GM18508 (cell line): ENCODE data around the gene MKKS.
"Not testable (repeated sequence)": the region's sequence is repeated elsewhere in the genome, so short reads cannot be mapped to it uniquely, and the experiment has no call there.

Source experiments
- ATAC-seq: cut with Tn5 transposase; IDR thresholded peaks from one replicate; pipeline ENCODE4 v1.9.1; 2021; ENCODE audit warnings: moderate number of reproducible peaks; ENCODE audit not compliant: insufficient read depth, unreplicated experiment

MKKS gene

GRCh38 chr20:10417218-10417617 lies 16.8 kb downstream of the MKKS start:
- not testable (repeated sequence) for ATAC-seq

- no peak for ATAC-seq
Measured at GRCh38 chr20:10415013-10415650, 18.9 kb downstream of the MKKS start.

GRCh38 chr20:10412591-10413408 lies 21.2 kb downstream of the MKKS start:
- no peak for ATAC-seq

- no peak for ATAC-seq
Measured at GRCh38 chr20:10411673-10412072, 22.3 kb downstream of the MKKS start.

GRCh38 chr20:10408108-10408813 lies 25.8 kb downstream of the MKKS start:
- ATAC-seq: no peak

- ATAC-seq: no peak
Measured at GRCh38 chr20:10404959-10405530, 29.0 kb downstream of the MKKS start.

- ATAC-seq: no peak
Measured at GRCh38 chr20:10404023-10404628, 29.9 kb downstream of the MKKS start.

GRCh38 chr20:10402938-10403608 lies 30.9 kb downstream of the MKKS start:
- ATAC-seq: no peak

- ATAC-seq: no peak
Measured at GRCh38 chr20:10398834-10399369, 35.1 kb downstream of the MKKS start.

- ATAC-seq: not testable (repeated sequence)
Measured at GRCh38 chr20:10394752-10395151, 39.3 kb downstream of the MKKS start.

GRCh38 chr20:10390709-10391108 lies 43.3 kb downstream of the MKKS start:
- ATAC-seq: no peak

- ATAC-seq: no peak
Measured at GRCh38 chr20:10388597-10388996, 45.4 kb downstream of the MKKS start.

GRCh38 chr20:10387686-10388085 lies 46.3 kb downstream of the MKKS start:
- ATAC-seq: no peak

- ATAC-seq: no peak
Measured at GRCh38 chr20:10385850-10386544, 48.0 kb downstream of the MKKS start.

GRCh38 chr20:10381477-10381876 lies 52.5 kb downstream of the MKKS start:
- ATAC-seq: no peak

- ATAC-seq: no peak
Measured at GRCh38 chr20:10379761-10380160, 54.3 kb downstream of the MKKS start.

- no peak for ATAC-seq
Measured at GRCh38 chr20:10376270-10377075, 57.5 kb downstream of the MKKS start.

- no peak for ATAC-seq
Measured at GRCh38 chr20:10375191-10375590, 58.8 kb downstream of the MKKS start.
